ENCODE results near the gene MLLT1.

The MLLT1 gene

DNA sequence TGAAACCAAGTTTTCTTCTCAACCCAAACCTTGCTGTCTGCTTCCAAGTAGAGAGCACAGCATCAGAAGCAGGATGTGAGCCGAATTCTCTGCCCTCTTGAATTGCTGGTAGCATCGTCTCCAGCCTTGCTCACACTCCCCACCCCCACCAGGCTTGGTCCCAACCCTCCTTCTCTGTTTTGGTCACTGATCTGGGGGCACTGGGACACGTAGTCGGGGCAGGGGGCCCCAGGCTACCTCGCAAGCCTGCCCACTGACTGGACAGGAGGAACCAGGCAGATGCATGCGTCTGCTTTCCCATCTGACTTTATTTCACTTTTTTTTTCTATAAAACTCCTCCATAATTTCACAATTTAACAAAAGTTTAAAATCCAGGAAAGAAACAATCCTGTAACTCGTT, 69.7 kb downstream of the MLLT1 start:
- H3K27me3 ChIP-seq (ENCODE audit: insufficient read depth, poor library complexity, severe bottlenecking), result no peaks in the 10 kb centered on the region
- no peak for DNase-seq (ENCODE audit: low spot score)
- no peaks in the 10 kb centered on the region; the same call in 1 of the 2 replicates for H3K36me3 ChIP-seq (ENCODE audit: low read depth)
- no peaks in the 10 kb centered on the region for H3K4me1 ChIP-seq (ENCODE audit: insufficient read depth, poor library complexity, severe bottlenecking)
- TF ChIP-seq CTCF (IDR thresholded peaks at IDR 0.05; ENCODE audit: poor library complexity, severe bottlenecking), result no peak
- no peaks in the 10 kb centered on the region for H3K9me3 ChIP-seq (ENCODE audit: severe bottlenecking)
- H3K4me3 ChIP-seq (ENCODE audit: severe bottlenecking), result no peak overlapping the region
- H3K27ac ChIP-seq (ENCODE audit: poor library complexity, severe bottlenecking), result no peak overlapping the region
- ATAC-seq (ENCODE audit: low read depth), result no peak

DNA sequence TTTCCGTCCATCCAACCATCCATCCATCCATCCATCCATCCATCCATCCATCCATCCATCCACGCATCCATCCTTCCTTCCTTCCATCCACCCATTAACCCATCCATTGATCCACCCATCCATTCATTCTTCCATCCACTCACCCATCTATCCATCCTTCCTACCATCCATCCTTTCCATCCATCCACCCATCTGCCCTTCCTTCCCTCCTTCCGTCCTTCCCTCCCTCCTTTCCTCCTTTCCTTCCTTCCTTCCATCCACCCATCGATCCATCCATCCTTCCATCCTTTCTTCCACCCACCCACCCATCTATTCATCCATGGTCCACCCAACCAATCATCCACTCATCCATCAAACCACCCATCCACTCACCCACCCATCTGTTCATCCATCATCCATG, 70.1 kb downstream of the MLLT1 start:
- Histone ChIP-seq H3K27me3 (ENCODE audit: insufficient read depth, poor library complexity, severe bottlenecking) (no peaks in the 10 kb centered on the region), H3K4me3 (ENCODE audit: severe bottlenecking) (no peak overlapping the region), H3K4me1 (ENCODE audit: insufficient read depth, poor library complexity, severe bottlenecking) (no peaks in the 10 kb centered on the region), H3K27ac (ENCODE audit: poor library complexity, severe bottlenecking) (no peak overlapping the region), H3K9me3 (ENCODE audit: severe bottlenecking) (no peaks in the 10 kb centered on the region), H3K36me3 (ENCODE audit: low read depth) (no peaks in the 10 kb centered on the region; the same call in 1 of the 2 replicates)
- DNase-seq (ENCODE audit: low spot score) (no peak), ATAC-seq (ENCODE audit: low read depth) (no peak)
- TF ChIP-seq CTCF (IDR thresholded peaks at IDR 0.05; ENCODE audit: poor library complexity, severe bottlenecking), result no peak

GRCh38 chr19:6209233-6209632, 70.5 kb downstream of the MLLT1 start:
- Histone ChIP-seq H3K9me3 (ENCODE audit: severe bottlenecking) (no peaks in the 10 kb centered on the region), H3K4me3 (ENCODE audit: severe bottlenecking) (no peak overlapping the region), H3K27me3 (ENCODE audit: insufficient read depth, poor library complexity, severe bottlenecking) (no peaks in the 10 kb centered on the region), H3K36me3 (ENCODE audit: low read depth) (no peaks in the 10 kb centered on the region; the same call in 1 of the 2 replicates), H3K4me1 (ENCODE audit: insufficient read depth, poor library complexity, severe bottlenecking) (no peaks in the 10 kb centered on the region), H3K27ac (ENCODE audit: poor library complexity, severe bottlenecking) (no peak overlapping the region)
- ATAC-seq (ENCODE audit: low read depth) (no peak), DNase-seq (ENCODE audit: low spot score) (peak; percentile 6)
- no peak for TF ChIP-seq CTCF (IDR thresholded peaks at IDR 0.05; ENCODE audit: poor library complexity, severe bottlenecking)

- Histone ChIP-seq H3K4me1 (ENCODE audit: insufficient read depth, poor library complexity, severe bottlenecking) (no peaks in the 10 kb centered on the region), H3K27me3 (ENCODE audit: insufficient read depth, poor library complexity, severe bottlenecking) (no peaks in the 10 kb centered on the region), H3K4me3 (ENCODE audit: severe bottlenecking) (no peak overlapping the region), H3K9me3 (ENCODE audit: severe bottlenecking) (no peaks in the 10 kb centered on the region), H3K27ac (ENCODE audit: poor library complexity, severe bottlenecking) (no peak overlapping the region), H3K36me3 (ENCODE audit: low read depth) (no peaks in the 10 kb centered on the region)
- DNase-seq (ENCODE audit: low spot score), result no peak
- no peak for TF ChIP-seq CTCF (IDR thresholded peaks at IDR 0.05; ENCODE audit: poor library complexity, severe bottlenecking)
- no peak for ATAC-seq (ENCODE audit: low read depth)
These were observed 74.7 kb downstream of the MLLT1 start for GRCh38 chr19:6204866-6205723.

GRCh38 chr19:6204212-6204611, 75.6 kb downstream of the MLLT1 start:
- Histone ChIP-seq H3K4me3 (ENCODE audit: severe bottlenecking) (no peak overlapping the region), H3K27ac (ENCODE audit: poor library complexity, severe bottlenecking) (no peak overlapping the region), H3K4me1 (ENCODE audit: insufficient read depth, poor library complexity, severe bottlenecking) (no peaks in the 10 kb centered on the region), H3K9me3 (ENCODE audit: severe bottlenecking) (no peaks in the 10 kb centered on the region), H3K27me3 (ENCODE audit: insufficient read depth, poor library complexity, severe bottlenecking) (no peaks in the 10 kb centered on the region), H3K36me3 (ENCODE audit: low read depth) (no peaks in the 10 kb centered on the region)
- DNase-seq (ENCODE audit: low spot score) (no peak), ATAC-seq (ENCODE audit: low read depth) (no peak)
- no peak for TF ChIP-seq CTCF (IDR thresholded peaks at IDR 0.05; ENCODE audit: poor library complexity, severe bottlenecking)
